A204.1 (cell line): ENCODE measurements around the gene EIF2B2.
"Not testable (repeated sequence)": the region's sequence is repeated elsewhere in the genome, so short reads cannot be mapped to it uniquely, and the experiment has no call there.

Experiments
- FAIRE-seq: peaks from 2 replicates; lab custom pipeline; 2012; peaks lifted over from hg19 to GRCh38; lab: Jason Lieb, UNC

Gene EIF2B2

GRCh38 chr14:74974364-74975058 lies 28.2 kb upstream of the EIF2B2 start:
- no peak for FAIRE-seq

GRCh38 chr14:74975059-74975810 lies 27.5 kb upstream of the EIF2B2 start:
- FAIRE-seq: no peak

DNA sequence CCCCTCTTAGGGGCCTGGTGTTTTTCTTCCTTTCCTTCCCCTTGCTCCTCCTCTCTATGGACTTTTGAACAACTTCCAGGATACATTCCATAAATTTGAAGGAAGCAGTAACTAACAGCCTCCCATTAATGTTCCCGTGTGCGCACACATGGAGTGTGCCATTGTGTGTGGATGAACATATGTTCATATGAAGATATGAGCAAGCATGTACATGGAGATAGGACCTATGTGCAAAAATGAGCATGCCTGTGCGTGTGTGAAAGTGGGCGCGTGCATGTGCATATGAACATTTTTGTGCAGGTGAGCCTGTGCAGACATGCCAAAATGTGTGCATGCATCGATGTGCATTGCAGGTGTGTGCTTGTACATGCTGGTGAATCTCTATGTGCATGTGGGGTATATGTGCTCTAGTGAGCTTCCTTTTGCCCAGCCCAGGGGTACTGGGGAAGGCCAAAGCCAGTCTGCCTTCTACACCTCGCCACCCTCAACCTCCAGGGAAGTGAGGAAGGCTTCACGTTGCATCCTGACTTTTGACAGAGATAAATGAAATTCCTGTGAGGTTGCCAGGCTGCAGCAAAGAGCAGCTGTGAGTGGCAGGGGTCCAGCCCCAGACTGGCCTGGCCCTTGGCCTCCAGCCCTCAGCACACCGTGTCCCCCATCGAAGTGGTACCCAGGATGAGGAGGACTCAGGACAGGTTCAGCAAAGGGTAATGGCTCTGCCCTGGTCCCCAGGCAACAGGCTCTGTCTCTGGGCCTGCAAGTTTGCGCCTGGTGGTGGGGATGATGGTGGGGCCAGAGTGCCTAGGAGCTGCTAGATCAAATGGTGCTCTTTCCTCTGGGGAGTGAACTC lies 26.2 kb upstream of the EIF2B2 start:
- FAIRE-seq: no peak

- no peak for FAIRE-seq
Observed at GRCh38 chr14:74977164-74977900, 25.4 kb upstream of the EIF2B2 start.

- no peak for FAIRE-seq
Observed at GRCh38 chr14:74977901-74978385, 24.8 kb upstream of the EIF2B2 start.

GRCh38 chr14:74978416-74978947 lies 24.2 kb upstream of the EIF2B2 start:
- no peak for FAIRE-seq

- FAIRE-seq: no peak
Observed at GRCh38 chr14:74979029-74979428, 23.7 kb upstream of the EIF2B2 start.

DNA sequence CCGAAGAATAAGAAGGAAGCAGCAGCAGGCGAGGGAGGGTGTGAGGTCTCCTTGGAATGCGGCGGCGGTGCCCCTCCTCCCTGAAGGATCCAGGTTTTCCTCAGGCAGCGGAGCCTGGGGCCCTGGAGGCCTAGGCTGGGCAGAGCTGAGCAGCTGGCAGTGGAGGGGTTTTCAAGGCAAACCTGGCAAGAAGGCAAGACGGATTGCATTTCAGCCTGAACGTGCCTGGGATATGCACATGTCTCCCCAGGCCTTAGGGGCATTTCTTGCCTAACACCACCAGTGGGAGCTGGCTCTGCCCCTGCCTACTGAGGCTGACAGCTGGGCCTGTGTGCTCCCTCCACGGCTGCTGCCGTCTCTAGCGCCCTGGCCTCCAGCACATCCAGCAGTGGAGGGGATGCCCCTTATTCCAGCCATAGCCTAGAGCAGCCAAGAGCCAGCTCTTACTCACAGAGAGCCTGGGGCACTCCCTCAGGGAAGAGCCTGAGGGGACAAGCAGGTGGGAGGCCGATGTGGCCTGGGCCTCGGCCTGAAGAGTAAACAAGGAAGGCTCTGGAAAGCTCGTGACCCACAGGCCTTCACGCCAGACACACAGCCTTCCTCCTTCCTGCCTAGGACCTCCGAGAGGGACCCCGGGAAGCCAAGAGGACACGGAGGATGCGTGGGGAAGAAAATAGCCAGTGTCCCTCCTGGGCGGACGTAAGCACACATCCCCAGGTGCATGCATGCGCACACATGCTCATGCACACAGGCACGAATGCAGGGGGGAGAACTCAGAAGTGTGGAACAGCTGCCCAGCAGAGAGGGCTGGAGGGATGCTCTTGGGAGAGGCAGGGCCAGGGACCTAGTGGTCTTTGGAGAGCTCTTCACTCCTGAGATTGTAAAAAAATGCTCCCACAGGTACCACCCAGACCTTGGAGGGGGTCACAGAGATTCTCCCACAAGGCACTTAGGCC lies 23.0 kb upstream of the EIF2B2 start:
- FAIRE-seq: no peak

DNA sequence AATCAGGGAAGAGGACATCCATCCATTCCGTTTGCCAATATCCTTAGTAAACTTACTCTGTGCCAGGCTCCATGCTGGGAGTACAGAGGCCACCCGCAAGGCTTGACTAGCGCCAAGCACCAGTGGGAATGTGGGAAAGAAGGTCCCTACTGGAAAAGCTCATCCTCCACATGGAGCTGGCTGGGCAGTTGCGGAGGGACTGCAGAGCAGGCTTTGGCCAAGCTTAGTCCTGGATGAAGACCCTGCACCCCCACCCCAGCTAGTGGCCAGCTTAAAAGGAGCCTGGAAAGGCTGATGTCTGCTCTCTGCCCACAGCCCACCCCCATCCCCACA lies 22.4 kb upstream of the EIF2B2 start:
- no peak for FAIRE-seq

GRCh38 chr14:74980731-74981461 lies 21.8 kb upstream of the EIF2B2 start:
- no peak for FAIRE-seq

GRCh38 chr14:74981462-74981782 lies 21.3 kb upstream of the EIF2B2 start:
- no peak for FAIRE-seq

DNA sequence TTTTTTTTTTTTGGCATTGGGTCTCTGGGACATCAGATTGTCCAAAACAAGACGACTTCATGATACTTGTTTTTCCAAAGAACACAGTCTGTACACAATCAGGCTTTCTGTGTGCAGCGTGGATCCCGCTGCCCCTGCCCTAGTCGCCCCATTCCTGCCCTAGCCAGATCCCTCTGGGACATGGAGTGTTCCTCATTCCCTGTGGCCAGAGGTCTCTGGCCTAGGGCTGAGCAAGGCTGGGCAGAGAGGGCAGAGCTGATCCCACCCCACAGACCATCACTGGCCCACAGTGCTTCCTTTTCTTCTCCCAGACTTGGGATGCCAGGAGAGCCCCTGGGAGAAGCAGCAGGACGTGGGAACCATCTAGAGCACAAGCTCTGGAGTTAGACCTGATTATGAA lies 20.9 kb upstream of the EIF2B2 start:
- FAIRE-seq: no peak

DNA sequence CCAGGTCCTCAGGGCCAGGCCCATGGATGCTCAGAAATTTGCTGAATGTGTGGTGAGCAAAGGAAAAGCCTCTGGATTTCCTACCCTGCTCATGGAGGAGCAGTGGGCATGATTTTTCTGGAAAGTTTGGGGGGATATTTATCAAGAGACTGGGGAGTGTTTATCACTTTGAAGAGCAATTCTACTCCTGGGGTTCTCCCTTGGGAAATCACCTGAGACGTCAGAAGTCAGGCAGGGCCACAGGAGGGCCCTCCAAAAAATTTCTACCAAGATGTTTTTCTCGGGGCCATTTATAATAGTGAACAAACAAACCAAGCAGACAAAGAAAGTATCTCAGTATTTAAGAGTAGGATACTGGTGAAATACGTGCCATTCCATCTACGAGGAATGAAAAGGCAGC lies 20.1 kb upstream of the EIF2B2 start:
- no peak for FAIRE-seq

DNA sequence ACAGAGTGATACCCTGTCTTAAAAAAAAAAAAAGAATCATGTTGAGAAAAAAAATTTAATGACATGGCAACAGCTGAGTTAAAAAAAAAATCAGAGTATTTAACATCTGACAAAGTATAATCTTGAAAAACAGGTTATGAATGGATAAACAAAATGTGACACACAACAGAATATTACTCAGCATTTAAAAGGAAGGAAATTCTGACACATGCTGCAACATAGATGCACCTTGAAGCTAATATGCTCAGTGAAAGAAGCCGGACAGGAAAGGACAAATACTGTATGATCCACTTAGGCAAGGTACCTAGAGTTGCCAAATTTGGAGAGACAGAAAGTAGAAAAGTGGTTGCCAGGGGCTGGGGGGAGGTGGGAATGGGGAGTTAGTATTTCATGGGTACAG lies 19.4 kb upstream of the EIF2B2 start:
- no peak for FAIRE-seq

DNA sequence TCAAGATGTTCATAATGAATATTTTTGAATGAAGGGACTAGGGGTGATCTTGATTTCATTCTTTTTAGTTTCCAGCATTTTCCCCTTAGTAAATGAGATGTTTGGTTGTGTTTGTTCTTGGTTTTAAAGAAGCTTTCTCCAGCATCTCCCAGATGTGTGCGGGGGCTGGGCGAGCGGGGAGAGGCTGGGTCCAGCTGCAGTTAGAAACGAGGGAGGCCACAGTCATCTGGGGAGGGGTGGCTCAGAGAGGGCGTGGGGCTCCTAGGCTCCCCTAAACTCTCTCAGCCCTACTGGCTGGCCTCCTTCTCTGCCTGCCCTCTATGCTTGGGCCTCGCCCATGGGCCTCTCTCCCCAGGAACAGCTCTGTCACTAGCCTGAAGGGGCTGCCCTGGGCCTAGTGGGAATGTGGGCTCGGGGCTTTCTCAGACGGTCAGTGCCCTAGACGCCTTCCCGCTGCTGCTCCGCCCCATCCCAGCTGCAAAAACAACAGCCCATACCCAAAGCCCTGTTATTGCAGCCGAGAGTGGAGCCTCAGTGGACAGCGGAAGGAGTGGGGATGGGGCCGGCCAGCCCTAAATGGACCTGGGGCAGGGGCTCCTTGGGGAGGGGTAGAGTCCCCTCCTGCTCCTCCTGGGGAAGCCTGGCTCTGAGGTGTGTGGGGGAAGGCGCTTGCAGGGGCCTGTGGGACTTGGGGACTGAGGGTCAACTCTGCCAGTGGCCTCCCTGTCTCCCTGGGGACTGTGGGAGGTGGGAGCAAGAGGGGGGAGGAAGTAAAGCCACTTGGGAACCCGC lies 18.3 kb upstream of the EIF2B2 start:
- FAIRE-seq: no peak

- no peak for FAIRE-seq
Observed at GRCh38 chr14:74985028-74985310, 17.8 kb upstream of the EIF2B2 start.

- no peak for FAIRE-seq
Observed at GRCh38 chr14:74985806-74986205, 16.9 kb upstream of the EIF2B2 start.

GRCh38 chr14:74988131-74988530 lies 14.6 kb upstream of the EIF2B2 start:
- no peak for FAIRE-seq

GRCh38 chr14:74988993-74989392 lies 13.7 kb upstream of the EIF2B2 start:
- no peak for FAIRE-seq

DNA sequence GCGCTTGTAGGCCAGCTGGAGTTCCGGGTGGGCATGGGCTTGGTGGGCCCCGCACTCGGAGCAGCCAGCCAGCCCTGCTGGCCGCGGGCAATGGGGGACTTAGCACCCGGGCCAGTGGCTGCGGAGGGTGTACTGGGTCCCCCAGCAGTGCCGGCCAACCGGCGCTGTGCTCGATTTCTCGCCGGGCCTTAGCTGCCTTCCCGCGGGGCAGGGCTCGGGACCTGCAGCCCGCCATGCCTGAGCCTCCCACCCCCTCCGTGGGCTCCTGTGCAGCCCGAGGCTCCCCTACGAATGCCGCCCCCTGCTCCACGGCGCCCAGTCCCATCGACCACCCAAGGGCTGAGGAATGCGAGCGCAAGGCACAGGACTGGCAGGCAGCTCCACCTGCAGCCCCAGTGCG lies 8.5 kb upstream of the EIF2B2 start:
- FAIRE-seq: not testable (repeated sequence)
